ENCODE data around the gene FSTL3. TPM values are rescaled to one million over a fixed set of nuclear protein-coding genes. Genes with fewer than 3 reads are reported as not detected.

Gene FSTL3
- 7.5 and 8.1 TPM in 2 replicates for total RNA-seq (2021; fragmentation: NEBNext Ultra II Directional; extraction: Animal tissue kit (Norgen Biotek cat#: 25700))
- polyA plus RNA-seq (2011; rRNA removed) = 11.8 and 18.4 TPM in 2 replicates
- 15.2 TPM for polyA plus RNA-seq (2011; cell fraction: cytosol; rRNA removed)
- polyA plus RNA-seq (2011; cell fraction: nucleus; rRNA removed) = 40.2 TPM
- polyA plus RNA-seq (2012, experiment 1 of 2) = 4.8 to 11.0 TPM (median 9.1 TPM) in 4 replicates
- 6.6 TPM for polyA plus RNA-seq (2012, experiment 2 of 2)
- 5.0 TPM for polyA plus RNA-seq (2013, experiment 1 of 2)
- polyA plus RNA-seq (2013, experiment 2 of 2) = 4.6 TPM
- 1.9 and 2.3 TPM in 2 replicates for polyA minus RNA-seq (2011; rRNA and poly(A)+ RNA removed)
- polyA minus RNA-seq (2011; cell fraction: cytosol; rRNA and poly(A)+ RNA removed) = 7.6 TPM
- 7.0 TPM for polyA minus RNA-seq (2011; cell fraction: nucleus; rRNA and poly(A)+ RNA removed)
- long read RNA-seq, experiment 1, partial matches to known transcripts = 0 of 1 reads
- long read RNA-seq, experiment 1, other reads (novel, unspliced or antisense) = 1 of 1 reads
- long read RNA-seq, experiment 2 = 0 reads

DNA sequence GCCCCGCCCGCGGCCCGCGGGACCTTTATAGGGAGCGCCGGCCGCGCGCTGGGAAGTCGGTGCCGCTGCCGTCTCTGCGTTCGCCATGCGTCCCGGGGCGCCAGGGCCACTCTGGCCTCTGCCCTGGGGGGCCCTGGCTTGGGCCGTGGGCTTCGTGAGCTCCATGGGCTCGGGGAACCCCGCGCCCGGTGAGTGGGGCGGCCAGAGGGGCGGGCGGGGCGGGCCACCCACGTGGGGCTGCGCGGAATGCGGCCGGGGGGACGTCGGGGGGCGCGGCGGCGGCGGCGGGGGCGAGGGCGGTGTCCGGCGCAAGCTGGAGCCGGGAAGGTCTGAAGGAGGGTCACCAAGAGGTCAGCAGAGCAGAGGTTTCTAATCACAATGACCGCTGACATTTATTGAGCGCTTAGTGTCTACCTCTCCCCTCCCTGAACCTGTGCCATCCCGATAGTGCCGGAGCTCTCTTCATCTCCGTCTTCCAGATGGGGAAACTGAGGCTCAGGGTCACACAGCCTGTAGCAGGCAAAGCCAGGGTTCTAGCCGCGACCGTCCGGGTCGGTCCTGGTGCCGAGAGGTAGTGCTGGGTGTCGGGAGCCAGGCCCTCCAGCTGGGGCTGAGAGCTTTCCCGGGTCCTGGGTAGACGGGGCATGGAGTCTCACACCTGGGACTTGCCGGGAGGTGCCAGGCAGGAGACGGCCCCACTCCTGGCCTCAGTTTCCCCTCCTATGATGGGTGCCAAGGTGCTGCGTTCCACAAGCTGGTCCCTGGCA is at the start of gene FSTL3:
Gene FSTL3 (plus strand): TSS at position 54 of the 767 bp plus-strand sequence. CDS start 32 bp downstream, at position 86.
- no peak within 1 kb of the TSS for H2BK12ac ChIP-seq (ENCODE audit: low read depth, low read length)
- no peak within 1 kb of the TSS for H2BK5ac ChIP-seq (ENCODE audit: low read depth, low read length)
- H3K79me1 ChIP-seq (ENCODE audit: low read depth, low read length) = 0 out of 2 replicates have a peak, but pooled peaks cover 3% of the 10 kb centered on the region
- H3K4me3 ChIP-seq (ENCODE audit: extremely low read depth in 1 of 4, insufficient read depth in 2 of 4, low read depth in 3 of 4, low read length in 4 of 4) = peak within 1 kb of the TSS in 2 of 4 experiments; percentile 15 to 43; a peak in 2 of 8 replicates
- H3K23me2 ChIP-seq (ENCODE audit: low read depth, low read length) = peaks cover 6% of the 10 kb centered on the region; the same call in 1 of the 2 replicates
- H3K4me2 ChIP-seq (ENCODE audit: insufficient read depth in 1 of 2, low read depth in 2 of 2, low read length in 2 of 2) = peak within 1 kb of the TSS; percentile 24 to 57; a peak in 3 of 4 replicates
- FAIRE-seq (no peak), DNase-seq (ENCODE audit: low read depth in 1 of 2, low spot score in 2 of 2) (no peak)
- H3K9ac ChIP-seq (replicated peaks in 1 of 4; ENCODE audit: extremely low read depth in 1 of 4, low read depth in 3 of 4, low read length in 3 of 4) = no peak within 1 kb of the TSS
- TF ChIP-seq SAP30 (IDR thresholded peaks at IDR 0.05; ENCODE audit: insufficient read depth, insufficient replicate concordance, low read length) = no peak
- peaks cover 0 to 22% (median 10%) of the 10 kb centered on the region in 4 experiments; a peak in 5 of 7 replicates for H3K27me3 ChIP-seq (replicated peaks in 1 of 4; ENCODE audit: control insufficient read depth in 3 of 4, extremely low read depth in 1 of 4, insufficient read depth in 3 of 4, low read length in 3 of 4)
- no peak within 1 kb of the TSS for H3K18ac ChIP-seq (ENCODE audit: extremely low read depth, low read length)
- H4K20me1 ChIP-seq (replicated peaks in 1 of 2; ENCODE audit: control insufficient read depth in 1 of 2, insufficient read depth in 2 of 2, low read length in 2 of 2) = peaks cover 0 to 7% of the 10 kb centered on the region in 2 experiments
- no peak within 1 kb of the TSS for H4K5ac ChIP-seq (ENCODE audit: insufficient read length, low read depth, low read length)
- no peaks in the 10 kb centered on the region for H3K36me3 ChIP-seq (ENCODE audit: control insufficient read depth in 2 of 4, insufficient read depth in 4 of 4, low read length in 3 of 4)
- H3K9me3 ChIP-seq (ENCODE audit: insufficient read depth in 2 of 2, low read depth in 1 of 2, low read length in 1 of 2) = no peaks in the 10 kb centered on the region
- H2BK120ac ChIP-seq (replicated peaks; ENCODE audit: low read depth, low read length) = no peak within 1 kb of the TSS
- H3K23ac ChIP-seq (ENCODE audit: insufficient read length) = no peak within 1 kb of the TSS
- H2AFZ ChIP-seq (ENCODE audit: low read length) = no peak within 1 kb of the TSS
- ChIA-PET POLR2A (ENCODE audit: partially characterized antibody) (interaction anchor here (1.1 to 1.4 kb wide), 2 partner anchors 14 to 32 kb away, joined by 3 to 5 read pairs; partner anchors contain the start of gene PALM), CTCF (ENCODE audit: partially characterized antibody) (interaction anchor here (0.6 to 1.3 kb wide), 5 partner anchors 8 to 91 kb away, joined by 3 to 5 read pairs (median 3); no protein-coding TSS in a partner anchor)
- H3K4ac ChIP-seq (replicated peaks; ENCODE audit: insufficient read length, low read depth, low read length) = no peak within 1 kb of the TSS
- H3K79me2 ChIP-seq (ENCODE audit: control insufficient read depth in 1 of 2, insufficient read depth in 2 of 2, low read length in 2 of 2) = no peaks in the 10 kb centered on the region
- H4K8ac ChIP-seq (ENCODE audit: extremely low read depth, insufficient read depth, low read length) = no peak within 1 kb of the TSS; the same call in none of the 2 replicates
- H2BK15ac ChIP-seq (ENCODE audit: low read length) = no peak within 1 kb of the TSS
- WGBS, 2 experiments (ENCODE audit: extremely low coverage in 1 of 2, insufficient coverage in 1 of 2, insufficient read length in 1 of 2, insufficient replicate concordance in 2 of 2, low coverage in 1 of 2, low lambda C conversion rate in 2 of 2, missing lambda C conversion rate in 1 of 2) = 72% methylated on average over 16 of the region's 63 CpGs; no CpG with 5 or more reads in 1 of the 2 experiments
- no peak within 1 kb of the TSS for H3K27ac ChIP-seq (ENCODE audit: low read depth, low read length)
- no peak within 1 kb of the TSS for H3K14ac ChIP-seq (ENCODE audit: insufficient read length)
- no peak within 1 kb of the TSS for H2AK5ac ChIP-seq (ENCODE audit: low read depth, low read length)
- H3K56ac ChIP-seq (replicated peaks; ENCODE audit: insufficient read length, low read depth, low read length) = no peak within 1 kb of the TSS
- H3K4me1 ChIP-seq (replicated peaks in 1 of 4; ENCODE audit: control insufficient read depth in 3 of 4, insufficient read depth in 4 of 4, low read length in 3 of 4) = peaks cover 0 to 10% (median 1%) of the 10 kb centered on the region in 4 experiments; a peak in 4 of 7 replicates
- no peak within 1 kb of the TSS for H2BK20ac ChIP-seq (ENCODE audit: low read length)
- no peak within 1 kb of the TSS for H4K91ac ChIP-seq (replicated peaks; ENCODE audit: insufficient read length, low read length)
